B cell (primary cell): ENCODE data around the gene ALX3. TPM values are rescaled to one million over a fixed set of nuclear protein-coding genes. Genes with fewer than 3 reads are reported as not detected.

Experiments
- ATAC-seq: fragments of 200-7000 bp; cut with Tn5 transposase; one replicate; pipeline ENCODE4 v1.10.0; 2021; ENCODE audit warnings: low read depth, mild to moderate bottlenecking, moderate number of reproducible peaks, moderate library complexity
- CTCF ChIA-PET: fragments of 350-600 bp; sonication (Branson Sonifier 250); formaldehyde crosslinking; loops from one replicate; lab custom pipeline; 2021; ENCODE audit warnings: antibody characterized with exemption, inconsistent platforms; lab: Charles Lee
- POLR2A ChIA-PET: fragments of 350-600 bp; sonication (Branson Sonifier 250); formaldehyde crosslinking; loops from one replicate; lab custom pipeline; 2021; ENCODE audit warnings: antibody characterized with exemption; lab: Charles Lee
- DNase-seq: peaks from one replicate; pipeline ENCODE4 v3.0.0; 2013
- H2AFZ ChIP-seq: 2 replicates; pipeline ENCODE4 v1.6.1; 2012; ENCODE audit warnings: mild to moderate bottlenecking, low read depth, low read length; ENCODE audit not compliant: insufficient read depth, poor library complexity, severe bottlenecking
- H3K27ac ChIP-seq, 2 donors: 1 replicate in 1 of 2; 2 replicates in 1 of 2; pipeline ENCODE4 v1.5.1; 2012 to 2013; ENCODE audit warnings: low read length in 2 of 2, mild to moderate bottlenecking in 2 of 2, moderate library complexity in 1 of 2
- H3K27me3 ChIP-seq, 4 experiments: fragments of 200-600 bp in 1 of 4; sonication (generic) in 1 of 4; replicated peaks in 1 of 4; 1 replicate in 2 of 4; 2 replicates in 2 of 4; pipeline versions ENCODE4 v1.6.1 to v1.7.0; 2013 to 2016; ENCODE audit warnings: low read length in 3 of 4, mild to moderate bottlenecking in 2 of 4, mixed read lengths in 1 of 4, moderate library complexity in 1 of 4; ENCODE audit not compliant: insufficient read depth in 4 of 4, control insufficient read depth in 3 of 4; ENCODE audit errors: control extremely low read depth in 1 of 4
- H3K36me3 ChIP-seq, 2 experiments: replicated peaks in 1 of 2; 1 replicate in 1 of 2; 2 replicates in 1 of 2; pipeline versions ENCODE4 v1.6.1 to v1.7.1; 2013; ENCODE audit warnings: low read length in 1 of 2; ENCODE audit not compliant: insufficient read depth in 2 of 2, control insufficient read depth in 1 of 2; ENCODE audit errors: control extremely low read depth in 1 of 2, extremely low read depth in 1 of 2
- H3K4me1 ChIP-seq, 2 donors: fragments of 200-600 bp in 1 of 2; sonication (generic) in 1 of 2; 1 replicate in 1 of 2; 2 replicates in 1 of 2; pipeline versions ENCODE4 v1.5.1 to v1.6.1; 2013 to 2017; ENCODE audit warnings: low read length in 2 of 2; ENCODE audit not compliant: control insufficient read depth in 2 of 2, insufficient read depth in 2 of 2
- H3K4me2 ChIP-seq: replicated peaks from 2 replicates; pipeline ENCODE3; 2012; ENCODE audit warnings: mild to moderate bottlenecking, low read depth, low read length; ENCODE audit not compliant: poor library complexity, severe bottlenecking
- H3K4me3 ChIP-seq, 5 experiments: fragments of 200-600 bp in 1 of 5; sonication (generic) in 1 of 5; 1 replicate in 3 of 5; 2 replicates in 2 of 5; pipeline versions ENCODE4 v1.5.1 to v1.7.0; 2011 to 2016; ENCODE audit warnings: low read length in 4 of 5, mild to moderate bottlenecking in 4 of 5, low read depth in 2 of 5, control low read depth in 1 of 5, moderate library complexity in 1 of 5; ENCODE audit not compliant: insufficient read depth in 1 of 5; ENCODE audit errors: control extremely low read depth in 1 of 5, extremely low read depth in 1 of 5
- H3K79me2 ChIP-seq: fragments of 200-600 bp; sonication (generic); one replicate; pipeline ENCODE4 v1.6.0; 2016; ENCODE audit warnings: low read length; ENCODE audit not compliant: control insufficient read depth, insufficient read depth
- H3K9ac ChIP-seq: fragments of 200-600 bp; sonication (generic); 2 replicates; pipeline ENCODE4 v1.6.1; 2017; ENCODE audit warnings: mild to moderate bottlenecking, low read length, moderate library complexity
- H3K9me3 ChIP-seq, 3 donors: one replicate each; pipeline versions ENCODE4 v1.6.1 to v1.7.1; 2013; ENCODE audit warnings: low read length in 2 of 3; ENCODE audit not compliant: control insufficient read depth in 2 of 3, insufficient read depth in 1 of 3; ENCODE audit errors: control extremely low read depth in 1 of 3
- H4K20me1 ChIP-seq: 2 replicates; pipeline ENCODE4 v1.6.0; 2012; ENCODE audit warnings: mild to moderate bottlenecking, low read length; ENCODE audit not compliant: insufficient read depth, control insufficient read depth, poor library complexity, severe bottlenecking
- H3K27ac Mint-ChIP-seq: one replicate; pipeline ENCODE4 v1.8.0; 2021; ENCODE audit warnings: mixed read lengths
- H3K27me3 Mint-ChIP-seq: one replicate; pipeline ENCODE4 v1.8.0; 2021; ENCODE audit warnings: mixed read lengths
- H3K4me1 Mint-ChIP-seq: one replicate; pipeline ENCODE4 v1.8.0; 2021; ENCODE audit warnings: mixed read lengths
- H3K4me3 Mint-ChIP-seq: one replicate; pipeline ENCODE4 v1.8.0; 2021; ENCODE audit warnings: mixed read lengths
- H3K9me3 Mint-ChIP-seq: one replicate; pipeline ENCODE4 v1.8.0; 2022; ENCODE audit warnings: mixed read lengths; ENCODE audit not compliant: insufficient read depth
- CTCF ChIP-seq: fragments of 200-600 bp; IDR thresholded peaks from one replicate; pipeline ENCODE4 v1.8.0; 2022; ENCODE audit warnings: antibody characterized with exemption, mild to moderate bottlenecking
- EZH2 ChIP-seq: IDR thresholded peaks from 2 replicates; pipeline ENCODE4 v1.6.1; 2012; ENCODE audit warnings: borderline replicate concordance, low read depth, mild to moderate bottlenecking, moderate library complexity, low read length; ENCODE audit not compliant: insufficient read depth, poor library complexity, severe bottlenecking
- WGBS: methylation state at CpG from one replicate; pipeline ENCODE4 v1.1.5; 2013; ENCODE audit warnings: missing lambda C conversion rate; ENCODE audit not compliant: insufficient coverage; 5-methylcytosine and 5-hydroxymethylcytosine counted together
- intact Hi-C: fragments of 100-400 bp; cut with micrococcal nuclease; formaldehyde crosslinking; loops from one replicate; pipeline ENCODE4 v1.10.0; 2022
- polyA plus RNA-seq: library from polyadenylated mRNA; depleted of rRNA; stranded (reverse); fragments of >200 nt; gene quantifications from 2 replicates; pipeline ENCODE4 v1.2.3, GENCODE V29; 2012
- total RNA-seq, 2 donors: library from RNA; stranded (reverse); fragments of 120-200 nt in 1 of 2; gene quantifications; 1 replicate in 1 of 2; 2 replicates in 1 of 2; pipeline versions ENCODE4 v1.2.3 to v1.2.4, GENCODE V29; 2013 to 2022

ALX3 gene
- total and polyA plus RNA-seq, 2 donors (not counting 1 experiment from before 2014, with no cell fraction given), result not detected

- H3K79me2 ChIP-seq, result no peaks in the 10 kb centered on the region
- ATAC-seq (no peak), DNase-seq (no peak)
- ChIA-PET POLR2A (no interaction called here), CTCF (interaction anchor here (0.6 to 3.9 kb wide), 9 partner anchors 10 to 404 kb away, joined by 3 to 33 read pairs (median 5); no protein-coding TSS in a partner anchor)
- WGBS, result no CpG with 5 or more reads among the region's 2 CpGs
- no peak overlapping the region for H3K27ac ChIP-seq
- peaks cover 0 to 3% (median 0%) of the 10 kb centered on the region in 3 donors for H3K9me3 ChIP-seq
- no peak overlapping the region for H3K4me3 ChIP-seq
- H3K36me3 ChIP-seq, result no peaks in the 10 kb centered on the region
- Mint-ChIP-seq H3K27me3 (peaks cover 42% of the 10 kb centered on the region), H3K9me3 (no peaks in the 10 kb centered on the region), H3K4me1 (no peaks in the 10 kb centered on the region), H3K27ac (no peak overlapping the region), H3K4me3 (no peak overlapping the region)
- H4K20me1 ChIP-seq, result no peaks in the 10 kb centered on the region
- TF ChIP-seq EZH2 (no peak), CTCF (no peak)
- intact Hi-C loops, result no loop called here
- H3K4me1 ChIP-seq, result peaks cover 0 to 4% of the 10 kb centered on the region in 2 donors
- H3K4me2 ChIP-seq, result no peak overlapping the region
- no peak overlapping the region for H3K9ac ChIP-seq
- H2AFZ ChIP-seq, result no peak overlapping the region
- H3K27me3 ChIP-seq, result peaks cover 0 to 19% (median under 1%) of the 10 kb centered on the region in 4 experiments
These were observed 20.9 kb upstream of the ALX3 start for GRCh38 chr1:110091381-110091780.

DNA sequence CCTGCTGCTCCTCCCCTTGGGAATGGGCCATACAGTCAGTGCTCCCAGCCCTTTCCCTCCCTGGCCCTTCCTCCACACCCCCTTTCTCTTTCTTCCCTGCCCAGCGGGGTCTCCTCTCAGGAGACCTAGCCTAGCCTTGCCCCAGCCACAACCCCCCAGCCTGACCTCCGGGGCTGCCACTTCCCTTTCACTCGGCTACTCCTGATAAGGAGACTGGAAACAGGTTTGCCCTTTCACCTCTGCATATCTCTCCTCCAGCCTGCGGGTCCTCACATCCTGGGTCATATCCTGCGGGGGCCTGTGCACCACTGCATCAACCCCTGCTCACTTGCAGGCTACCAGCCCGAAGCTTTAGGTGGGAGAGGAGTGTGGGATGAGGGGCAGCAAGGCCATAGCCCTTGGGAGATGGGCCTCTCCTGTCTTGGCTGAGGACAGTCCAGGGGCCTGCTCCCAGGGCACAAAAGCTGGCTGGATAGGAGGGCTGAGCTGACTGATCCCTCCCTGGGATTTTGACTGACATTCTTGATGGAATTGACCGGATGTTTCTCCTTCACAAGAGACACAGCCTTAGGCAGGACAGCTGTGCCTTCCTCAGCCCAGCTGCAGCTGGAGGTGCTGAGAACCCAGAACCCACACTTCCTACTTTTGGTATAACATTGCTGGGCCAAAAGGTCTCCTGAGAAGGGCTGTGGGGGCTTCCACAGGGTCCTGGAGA is 19.2 kb upstream of the ALX3 start:
- Histone ChIP-seq H4K20me1 (no peaks in the 10 kb centered on the region), H2AFZ (no peak overlapping the region), H3K4me1 (peaks cover 4 to 6% of the 10 kb centered on the region in 2 donors), H3K9me3 (peaks cover 0 to 3% (median 0%) of the 10 kb centered on the region in 3 donors), H3K36me3 (no peaks in the 10 kb centered on the region), H3K27me3 (peaks cover 0 to 31% (median 9%) of the 10 kb centered on the region in 4 experiments), H3K27ac (no peak overlapping the region), H3K4me3 (no peak overlapping the region), H3K9ac (no peak overlapping the region), H3K4me2 (no peak overlapping the region), H3K79me2 (no peaks in the 10 kb centered on the region)
- Mint-ChIP-seq H3K27ac (no peak overlapping the region), H3K27me3 (peaks cover 45% of the 10 kb centered on the region), H3K4me3 (no peak overlapping the region), H3K4me1 (peaks cover 1% of the 10 kb centered on the region), H3K9me3 (no peaks in the 10 kb centered on the region)
- POLR2A ChIA-PET, result no interaction called here
- intact Hi-C loops, result no loop called here
- DNase-seq (no peak), ATAC-seq (no peak)
- TF ChIP-seq CTCF (no peak), EZH2 (no peak)
- 48% methylated on average over 5 of the region's 7 CpGs for WGBS
- CTCF ChIA-PET, result interaction anchor here (1.1 to 3.9 kb wide), 3 partner anchors 15 to 406 kb away, joined by 3 to 33 read pairs (median 12); no protein-coding TSS in a partner anchor
